HTR-8/SVneo (cell line): ENCODE measurements around the gene PPP1R1A.

Experiments used
- DNase-seq: peaks from one replicate; pipeline ENCODE4 v3.0.0; 2011; ENCODE audit warnings: low spot score, mixed read lengths; ENCODE audit not compliant: insufficient read length
- FAIRE-seq: peaks from 2 replicates; lab custom pipeline; 2011; peaks lifted over from hg19 to GRCh38; lab: Jason Lieb, UNC

Gene PPP1R1A, protein sequence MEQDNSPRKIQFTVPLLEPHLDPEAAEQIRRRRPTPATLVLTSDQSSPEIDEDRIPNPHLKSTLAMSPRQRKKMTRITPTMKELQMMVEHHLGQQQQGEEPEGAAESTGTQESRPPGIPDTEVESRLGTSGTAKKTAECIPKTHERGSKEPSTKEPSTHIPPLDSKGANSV

DNA sequence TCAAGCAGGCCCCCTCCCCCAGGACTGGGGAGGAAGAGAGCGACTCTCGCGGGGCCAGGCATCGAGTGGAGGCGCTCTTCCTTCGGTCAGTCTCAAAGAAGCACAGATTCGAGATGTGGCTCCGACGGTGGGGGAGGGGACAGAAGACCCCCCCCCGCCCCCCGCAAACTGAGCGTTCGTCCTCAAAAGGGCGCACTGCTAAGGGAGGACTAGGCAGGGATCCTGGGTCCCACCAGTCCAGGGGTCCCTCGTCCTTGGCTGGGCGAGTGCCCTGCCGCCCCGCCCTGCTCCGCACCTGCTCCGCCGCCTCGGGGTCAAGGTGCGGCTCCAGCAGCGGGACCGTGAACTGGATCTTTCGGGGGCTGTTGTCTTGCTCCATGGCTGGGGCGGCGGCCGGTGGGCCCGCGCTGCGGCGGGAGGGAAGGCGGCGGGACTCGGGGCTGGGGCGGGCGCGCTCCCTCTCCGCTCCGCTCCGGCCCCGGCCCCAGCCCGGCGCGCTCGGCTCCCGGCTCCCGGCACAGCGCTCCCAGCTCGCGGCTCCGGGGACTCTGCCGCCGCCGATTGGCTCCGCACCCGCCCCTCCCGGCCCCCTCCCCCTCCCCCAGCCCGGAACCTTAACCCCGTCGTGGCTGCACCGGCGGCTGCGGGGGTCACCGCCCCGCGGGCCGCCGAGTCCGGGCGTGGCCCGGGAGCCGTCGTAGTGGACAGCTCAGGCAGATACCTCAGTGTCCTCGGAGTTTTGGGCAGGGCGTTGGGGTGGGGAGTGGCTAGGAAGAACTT lies at the start of gene PPP1R1A:
TSS of gene PPP1R1A (minus strand) at position 550 of the 780 bp plus-strand sequence. CDS start at position 379, 171 bp downstream.
- no peak for DNase-seq
- no peak for FAIRE-seq

DNA sequence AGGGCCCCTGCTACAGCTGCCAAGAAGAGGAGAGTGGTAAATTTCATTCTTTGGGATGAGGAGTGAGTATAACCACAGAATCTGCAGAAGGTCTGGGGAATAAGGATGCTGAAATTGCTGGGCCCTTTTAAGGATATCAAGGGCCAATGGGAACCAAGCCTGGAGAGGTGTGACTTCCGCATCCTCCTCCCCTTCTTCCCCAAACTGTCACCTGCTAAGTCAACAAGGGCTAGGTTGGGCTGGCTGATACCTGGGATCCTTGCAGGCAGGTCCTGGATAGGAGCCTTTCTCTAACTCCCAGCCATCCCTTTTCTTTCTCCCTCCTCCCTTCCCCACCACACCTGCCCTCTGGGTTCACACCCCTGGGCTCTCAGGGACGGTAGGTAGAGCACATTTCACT lies 46.3 kb upstream of the PPP1R1A start, which contains the start of gene LACRT:
TSS of gene LACRT (minus strand) at position 101 of the 400 bp plus-strand sequence. CDS start at position 47, 54 bp downstream.
- FAIRE-seq (no peak), DNase-seq (no peak)

DNA sequence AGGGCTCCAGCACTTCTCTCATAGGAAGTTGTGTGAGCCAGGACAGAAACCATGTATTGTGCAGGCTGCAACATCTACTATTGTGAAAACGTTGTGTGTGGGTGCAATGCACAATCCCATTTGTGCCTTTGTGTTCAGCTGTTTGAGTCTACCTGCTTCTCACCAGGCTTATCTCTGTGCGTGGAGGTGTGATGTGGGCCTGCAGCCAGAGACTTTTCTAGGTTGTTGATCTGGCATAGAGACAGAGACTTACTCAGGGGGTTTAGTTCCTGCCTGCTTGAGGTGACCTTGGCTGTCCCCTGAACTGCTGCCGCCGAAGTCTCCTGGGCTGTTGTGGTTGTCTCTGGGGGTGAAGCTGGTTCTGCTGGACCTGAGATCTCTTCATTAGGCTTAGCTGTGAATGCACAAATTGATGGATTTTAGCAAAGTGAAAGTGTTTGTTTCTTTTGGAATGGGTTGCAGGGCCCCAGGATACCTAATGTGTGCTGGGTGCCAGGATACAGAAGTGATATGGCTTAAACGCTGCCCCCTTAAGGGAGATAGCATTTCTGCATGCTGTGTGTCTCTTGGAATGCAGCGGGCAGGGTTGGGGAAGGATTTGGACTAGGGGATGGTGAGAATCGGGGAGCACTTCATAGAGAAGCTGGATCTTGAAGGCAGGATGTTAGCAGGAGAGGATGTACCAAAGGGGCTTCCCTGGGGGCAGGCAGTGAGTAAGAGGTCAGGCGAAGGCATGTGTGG lies 43.7 kb upstream of the PPP1R1A start:
- FAIRE-seq (no peak), DNase-seq (no peak)

DNA sequence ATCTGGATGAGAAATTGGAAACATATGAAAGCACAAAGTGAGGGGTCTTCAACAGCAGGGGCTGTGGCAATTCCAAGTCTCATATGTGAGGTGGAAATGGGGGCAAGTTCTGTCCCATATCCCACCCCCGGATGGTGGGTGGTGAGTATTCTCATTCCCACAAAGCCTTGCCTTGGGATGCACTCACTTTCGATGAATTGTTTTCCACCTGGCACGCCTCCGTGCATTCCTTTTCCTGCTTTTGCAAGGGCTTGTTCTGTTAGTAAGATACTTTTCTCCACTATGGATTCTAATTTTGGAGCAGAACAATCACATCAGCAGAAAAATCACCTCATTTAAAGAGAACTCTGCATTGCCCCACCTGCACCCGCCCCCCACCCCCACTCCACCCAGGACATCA lies 43.1 kb upstream of the PPP1R1A start:
- no peak for FAIRE-seq
- DNase-seq = no peak

DNA sequence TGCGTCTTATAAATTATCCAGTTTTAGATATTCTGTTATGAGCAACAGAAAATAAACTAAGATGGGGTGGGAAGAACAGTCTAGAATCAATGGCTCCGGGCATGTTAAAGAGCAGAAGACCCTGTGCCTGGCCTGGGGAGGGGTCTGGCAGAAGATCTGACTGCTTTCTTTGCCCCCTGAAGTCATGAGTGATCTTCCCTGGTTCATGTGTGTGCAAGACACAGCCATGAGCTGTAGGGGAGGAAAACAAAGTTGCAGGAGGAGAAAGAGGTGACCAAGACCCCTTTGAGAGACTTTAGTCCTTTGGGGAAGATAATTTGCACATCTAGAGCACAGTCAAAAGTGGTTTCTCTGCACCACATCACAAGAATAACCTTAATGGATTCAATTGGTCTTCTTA lies 41.5 kb upstream of the PPP1R1A start:
- FAIRE-seq (no peak), DNase-seq (no peak)

DNA sequence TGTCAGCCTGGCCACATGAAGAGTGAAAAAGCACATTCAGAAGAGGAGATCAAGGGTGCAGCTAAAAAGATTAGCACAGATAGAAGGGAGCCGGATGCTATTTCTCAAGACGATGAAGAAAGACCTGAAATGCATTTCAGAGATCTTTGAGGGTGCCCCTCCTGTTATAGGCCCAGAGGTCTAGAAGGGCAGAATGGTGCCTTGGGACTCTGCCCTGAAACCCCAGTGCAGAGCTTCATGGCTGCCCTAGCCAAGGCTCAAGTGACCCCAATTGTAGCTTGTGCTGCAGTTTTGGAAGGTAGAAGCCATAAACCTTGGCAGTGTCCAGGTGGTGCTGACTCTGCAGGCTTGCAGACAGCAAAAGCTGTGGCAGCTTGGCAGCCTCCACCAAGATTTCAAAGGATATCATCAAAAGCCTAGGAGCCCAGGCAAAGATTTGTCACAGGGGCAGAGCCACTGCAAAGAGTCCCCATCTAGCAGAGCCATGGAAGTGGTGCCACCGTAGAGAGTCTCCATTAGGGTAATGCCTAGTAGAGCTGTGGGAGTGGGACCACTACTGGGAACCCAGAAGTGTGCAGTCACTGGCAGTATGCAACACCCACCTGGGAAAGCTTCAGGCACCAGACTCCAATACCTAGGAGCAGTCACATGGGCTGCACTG lies 39.9 kb upstream of the PPP1R1A start:
- FAIRE-seq (no peak), DNase-seq (no peak)

DNA sequence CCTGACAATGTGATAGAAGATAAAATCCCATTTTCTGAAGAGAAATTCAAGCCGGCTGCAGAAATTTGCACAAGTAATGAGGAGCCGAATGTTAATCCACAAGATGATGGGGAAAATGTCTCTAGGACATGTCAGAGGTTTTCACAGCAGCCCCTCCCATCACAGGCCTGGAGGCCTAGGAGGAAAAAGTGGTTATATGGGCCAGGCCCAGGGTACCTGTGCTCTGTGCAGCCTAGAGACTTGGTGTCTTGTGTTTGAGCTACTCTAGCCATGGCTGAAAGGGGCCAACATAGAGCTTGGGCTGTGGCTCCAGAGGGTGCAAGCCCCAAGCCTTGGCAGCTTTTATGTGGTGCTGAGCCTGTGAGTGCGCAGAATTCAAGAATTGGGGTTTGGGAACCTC lies 38.8 kb upstream of the PPP1R1A start:
- FAIRE-seq = no peak
- no peak for DNase-seq

DNA sequence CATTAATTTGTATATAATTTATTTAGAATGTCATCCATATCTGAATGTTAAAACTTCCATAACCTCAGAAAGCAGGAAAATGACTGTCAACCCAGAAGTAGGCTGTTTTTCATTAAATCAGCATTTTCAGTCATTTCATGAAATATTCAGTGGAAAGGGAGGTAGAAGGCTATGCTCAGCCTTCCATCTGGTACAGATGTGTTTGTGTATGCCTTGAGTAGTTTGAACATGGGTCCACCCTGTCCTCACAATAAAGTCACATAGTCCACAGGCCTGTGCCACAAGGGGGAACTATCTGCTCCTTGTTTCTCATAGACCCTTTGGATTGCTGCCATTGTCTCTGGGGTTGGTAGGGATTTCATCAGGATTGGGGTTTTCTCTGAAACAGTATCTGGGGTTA lies 37.1 kb upstream of the PPP1R1A start:
- DNase-seq (no peak), FAIRE-seq (no peak)

DNA sequence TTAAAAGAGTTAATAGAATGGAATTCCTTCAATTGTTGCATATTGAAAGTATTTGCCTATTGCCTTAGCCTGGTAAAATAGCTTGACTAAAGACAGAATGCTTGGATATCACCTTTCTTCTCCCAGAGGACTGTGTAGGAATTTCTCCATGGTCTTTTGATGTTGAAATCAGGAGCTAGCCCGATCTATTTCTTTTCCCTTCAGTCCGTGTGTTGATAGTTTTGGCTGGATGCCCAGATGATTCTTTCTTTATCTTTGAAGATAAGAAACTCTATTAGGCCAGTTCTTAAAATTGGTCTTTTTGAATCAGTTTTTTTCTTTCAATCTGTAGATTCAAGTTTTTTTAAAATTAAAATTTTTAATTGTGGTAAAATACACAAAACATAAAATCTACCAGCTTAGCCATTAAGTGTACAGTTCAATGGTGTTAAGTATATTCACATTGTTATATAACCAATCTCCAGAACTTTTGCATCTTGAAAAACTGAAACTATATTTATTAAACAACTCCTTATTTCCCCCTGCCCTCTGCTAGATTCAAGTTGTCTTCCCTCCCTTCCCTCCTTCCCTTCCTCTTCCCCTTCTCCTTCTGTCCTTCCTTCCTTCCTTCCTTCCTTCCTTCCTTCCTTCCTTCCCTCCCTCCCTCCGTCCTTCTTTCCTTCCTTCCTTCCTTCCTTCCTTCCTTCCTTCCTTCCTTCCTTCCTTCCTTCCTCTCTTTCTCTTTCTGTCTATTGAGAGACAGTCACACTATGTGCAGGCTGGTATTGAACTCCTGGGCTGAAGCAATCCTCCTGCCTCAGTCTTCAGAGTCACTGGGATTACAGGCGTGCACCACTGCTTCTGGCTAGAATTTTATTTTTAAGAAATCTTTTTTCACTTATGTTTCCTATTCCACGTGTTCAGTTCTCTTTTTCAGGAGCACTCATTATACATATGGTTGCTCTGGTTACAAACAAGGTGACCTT lies 36.1 kb upstream of the PPP1R1A start:
- DNase-seq (no peak), FAIRE-seq (no peak)

DNA sequence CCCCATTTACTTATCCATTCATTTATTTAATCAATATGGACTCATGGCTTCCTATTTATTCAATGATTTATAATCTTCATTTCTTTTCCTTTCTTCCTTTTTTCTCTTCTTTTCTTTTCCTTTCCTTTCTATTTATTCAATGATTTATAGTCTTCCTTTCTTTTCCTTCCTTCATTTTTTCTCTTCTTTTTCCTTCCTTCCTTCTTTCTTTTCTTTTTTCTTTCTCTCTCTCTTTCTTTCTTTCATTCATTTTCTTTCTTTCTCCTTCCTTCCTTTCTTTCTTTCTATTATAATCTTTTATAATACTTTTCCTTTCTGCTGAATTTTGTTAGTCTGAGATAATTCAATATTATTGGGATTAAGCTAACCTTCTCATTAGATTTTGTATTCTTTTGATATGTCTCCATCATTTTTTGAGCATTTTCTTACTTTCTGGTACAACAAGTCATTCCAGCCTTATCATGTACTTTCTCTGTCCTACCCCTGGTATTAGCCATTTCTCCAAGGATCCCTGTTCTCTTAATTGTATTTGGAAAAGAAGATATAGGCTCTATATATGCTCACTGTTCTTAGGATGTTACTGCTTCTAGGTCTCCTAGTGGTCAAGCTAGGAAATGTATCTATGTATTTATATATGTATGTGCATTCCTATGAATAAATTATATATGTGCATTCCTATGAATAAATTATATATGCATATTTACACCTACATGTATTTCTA lies 34.2 kb upstream of the PPP1R1A start:
- FAIRE-seq = no peak
- no peak for DNase-seq

DNA sequence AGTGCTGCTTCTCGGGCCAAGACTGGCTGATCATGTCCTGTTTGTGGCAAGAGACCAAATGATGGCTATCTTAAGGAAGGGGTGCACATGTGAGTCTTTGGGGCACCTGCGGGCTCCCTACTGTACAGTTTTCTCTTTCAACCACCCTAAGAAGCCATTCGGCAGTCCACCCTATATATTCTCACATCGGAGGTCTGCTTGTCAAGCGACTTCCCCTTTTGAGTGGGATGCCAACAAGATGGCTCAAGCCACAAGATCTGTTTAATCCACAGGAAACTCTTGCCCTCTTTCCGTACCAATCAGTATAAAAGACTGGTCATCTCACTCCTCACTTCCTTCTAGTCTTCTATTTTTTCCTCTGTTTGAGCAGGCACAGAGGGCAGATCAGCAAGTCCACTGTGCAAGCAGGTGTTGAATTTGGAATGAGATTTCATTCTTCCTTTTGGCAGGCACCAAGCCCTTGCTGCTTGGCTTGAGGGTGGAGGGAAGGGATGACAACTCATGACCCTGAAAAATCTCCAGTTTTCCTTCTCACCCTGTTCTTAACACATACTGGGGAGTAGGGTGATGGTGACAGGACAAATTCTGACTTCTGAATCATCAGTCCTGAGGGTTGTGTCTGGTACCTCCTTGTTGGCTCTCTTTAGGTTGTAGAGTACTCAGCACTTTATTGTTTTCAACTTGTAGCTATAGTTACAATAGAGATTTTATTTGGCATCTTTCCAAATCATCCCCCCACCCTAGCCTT lies 28.6 kb upstream of the PPP1R1A start:
- DNase-seq (no peak), FAIRE-seq (no peak)

DNA sequence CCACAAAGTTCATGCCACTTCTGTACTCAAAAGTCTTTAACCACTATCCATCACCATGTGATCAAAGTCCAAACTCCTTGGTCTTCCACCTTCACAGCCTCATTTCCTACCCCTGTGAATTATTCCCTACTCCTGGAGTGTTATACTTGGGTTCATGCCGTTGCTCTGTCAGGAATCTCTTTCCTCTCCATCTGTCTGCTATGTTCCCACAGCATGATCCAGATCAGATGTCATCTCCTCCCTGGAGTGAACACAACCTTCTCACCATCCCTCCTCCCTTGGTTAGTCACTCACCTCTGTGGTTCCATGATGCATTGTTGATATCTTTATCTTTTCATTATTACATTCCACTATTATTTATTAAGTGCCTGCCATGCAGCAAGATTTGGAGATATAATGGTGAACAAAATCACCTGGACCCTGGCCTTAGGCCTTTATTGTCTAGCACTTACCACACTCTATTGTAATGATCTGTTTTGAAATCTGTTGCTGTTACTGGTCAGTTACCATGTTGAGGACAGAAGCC lies 23.8 kb upstream of the PPP1R1A start:
- no peak for DNase-seq
- no peak for FAIRE-seq

DNA sequence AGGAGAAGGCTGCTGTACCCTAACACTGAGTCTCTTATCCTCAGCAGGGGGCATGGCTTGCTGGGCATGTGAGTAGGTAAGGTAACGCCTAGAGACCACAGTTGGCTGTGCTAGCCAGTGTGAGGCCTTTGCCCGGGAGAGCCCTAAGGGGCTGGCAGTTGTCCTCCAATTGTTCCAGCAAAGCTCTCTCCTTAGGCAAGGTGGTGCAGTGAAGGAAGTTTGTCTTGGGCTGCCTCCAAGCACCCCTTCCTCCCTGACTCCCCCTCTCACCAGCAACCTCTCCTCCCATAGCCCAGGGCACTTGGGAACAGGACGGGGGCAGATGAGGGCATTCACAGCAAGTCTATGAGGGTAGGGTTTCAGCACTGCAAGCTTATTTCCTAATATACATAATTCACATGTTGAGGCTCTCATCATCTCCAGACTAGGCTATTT lies 23.3 kb upstream of the PPP1R1A start:
- no peak for FAIRE-seq
- no peak for DNase-seq

DNA sequence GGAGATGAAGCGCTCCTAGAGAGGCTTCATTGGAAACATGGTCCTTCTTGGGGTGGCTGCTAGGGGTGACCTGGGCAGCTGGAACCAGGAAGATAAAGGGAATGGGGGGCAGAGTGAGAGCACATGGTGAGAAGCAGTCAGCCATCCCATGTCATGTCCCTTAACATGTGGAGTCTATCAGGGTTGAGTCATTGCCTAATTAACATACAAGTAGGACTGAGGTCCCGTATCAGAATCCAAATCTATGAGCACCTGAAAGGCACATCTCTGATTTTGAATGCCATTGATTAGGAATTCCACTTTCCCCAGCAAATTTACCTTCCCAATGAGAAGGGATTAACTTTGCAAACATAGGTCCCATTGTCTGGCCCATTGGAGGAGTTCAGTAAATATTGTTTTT lies 20.3 kb upstream of the PPP1R1A start:
- no peak for FAIRE-seq

DNA sequence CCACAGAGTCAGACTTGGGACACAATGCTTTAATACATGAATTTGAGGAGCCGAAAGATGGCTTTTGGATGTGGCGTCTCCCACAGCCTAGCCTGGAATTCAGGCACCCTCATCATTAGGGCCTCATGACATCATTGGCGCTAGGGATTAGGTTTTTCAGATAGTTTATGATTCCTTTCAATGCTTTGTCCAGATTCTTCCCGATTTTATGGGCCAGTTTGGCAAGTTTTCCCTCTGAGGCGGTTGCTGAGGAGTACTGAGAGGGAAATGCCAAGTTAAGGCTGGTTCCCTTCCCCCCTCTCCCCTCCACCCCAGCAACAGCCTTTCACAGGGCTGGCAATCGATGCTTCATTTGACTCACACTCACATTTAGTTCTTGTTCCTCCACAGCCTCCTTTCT lies 19.7 kb upstream of the PPP1R1A start:
- no peak for DNase-seq
- FAIRE-seq = no peak

More for the DNA sequence above, 20.3 kb upstream of the PPP1R1A start:
- DNase-seq = no peak

DNA sequence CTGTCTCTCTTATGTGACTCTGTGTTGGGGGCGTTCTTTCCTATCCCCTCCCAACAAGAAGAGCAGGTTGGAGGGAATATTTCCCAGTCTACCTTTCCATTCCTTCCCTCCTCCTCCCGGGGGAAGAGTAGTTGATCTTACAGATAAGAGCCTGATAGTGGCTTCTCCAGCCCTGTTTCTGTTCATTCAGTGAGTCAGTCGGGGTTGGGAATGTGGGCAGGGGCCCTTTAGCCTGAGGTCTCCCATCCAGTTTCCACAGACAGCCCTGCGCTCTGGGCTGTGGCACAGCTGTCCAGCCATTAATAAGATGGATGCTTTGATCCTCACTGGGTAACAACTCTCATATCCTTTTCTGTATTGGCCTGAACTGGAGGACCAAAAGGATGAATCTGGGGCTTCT lies 18.1 kb upstream of the PPP1R1A start:
- DNase-seq = no peak
- no peak for FAIRE-seq

DNA sequence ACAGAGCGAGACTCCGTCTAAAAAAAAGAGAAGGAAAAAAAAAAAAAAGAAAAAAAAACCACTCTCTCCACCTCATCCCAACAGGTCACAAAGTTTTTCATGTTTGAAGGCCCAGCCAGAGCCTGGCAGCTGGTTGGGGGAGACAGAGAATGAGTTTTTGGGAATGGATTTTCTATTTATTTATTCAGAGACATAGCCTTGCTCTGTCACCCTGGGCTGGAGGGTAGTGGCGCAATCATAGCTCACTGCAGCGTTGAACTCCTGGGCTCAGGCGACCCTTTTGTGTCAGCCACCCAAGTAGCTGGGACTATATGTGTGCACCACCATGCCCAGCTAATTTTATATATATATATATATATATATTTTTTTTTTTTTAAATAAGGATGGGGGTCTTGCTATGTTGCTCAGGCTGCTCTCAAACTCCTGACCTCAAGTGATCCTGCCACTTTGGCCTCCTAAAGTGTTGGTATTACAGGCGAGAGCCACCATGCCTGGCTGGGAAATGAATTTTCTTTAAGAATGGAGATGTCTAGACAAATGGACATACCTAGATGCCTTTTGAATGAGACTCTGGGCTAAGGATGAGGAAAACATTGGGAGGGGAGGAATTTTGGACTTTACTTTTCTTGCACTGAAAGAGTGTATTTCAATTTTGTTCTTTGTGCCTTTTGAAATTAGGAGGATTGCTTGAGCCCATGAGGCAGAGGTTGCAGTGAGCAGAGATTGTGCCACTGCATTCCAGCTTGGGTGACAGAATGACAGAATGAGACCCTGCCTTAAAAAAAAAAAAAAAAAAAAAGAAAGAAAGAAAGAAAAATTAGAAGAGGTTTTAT lies 16.9 kb upstream of the PPP1R1A start:
- DNase-seq (no peak), FAIRE-seq (no peak)
